ENCODE results near the gene MRAP2. TPM values are rescaled to one million over a fixed set of nuclear protein-coding genes. Genes with fewer than 3 reads are reported as not detected.

The MRAP2 gene
- total and polyA plus RNA-seq, 2 donors (not counting 1 experiment from before 2014, with no cell fraction given), result 0.03 to 0.17 TPM

DNA sequence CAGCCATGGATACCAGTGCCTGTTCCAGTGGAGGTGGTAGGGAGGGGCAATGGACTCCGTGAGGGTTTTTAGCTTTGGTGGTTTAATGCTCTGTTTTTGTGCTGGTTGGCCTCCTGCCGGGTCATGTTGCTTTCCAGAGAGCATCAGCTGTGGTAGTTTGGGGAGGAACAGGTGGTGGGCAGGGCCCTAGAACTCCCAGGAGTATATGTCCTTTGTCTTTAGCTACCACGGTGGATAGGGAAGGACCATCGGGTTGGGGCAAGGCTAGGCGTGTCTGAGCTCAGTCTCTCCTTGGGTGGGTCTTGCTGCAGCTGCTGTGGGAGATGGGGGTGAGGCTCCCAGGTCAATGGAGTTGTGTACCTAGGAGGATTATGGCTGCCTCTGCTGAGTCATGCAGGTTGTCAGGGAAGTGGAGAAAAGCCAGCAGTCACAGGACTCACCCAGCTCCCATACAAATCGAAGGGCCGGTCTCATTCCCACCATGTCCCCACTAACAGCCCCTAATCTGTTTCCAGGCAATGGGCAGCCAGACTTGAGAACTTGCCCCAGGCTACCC, 38.9 kb downstream of the MRAP2 start:
- no peak for DNase-seq (ENCODE audit: low read depth in 2 of 2)
- H2AFZ ChIP-seq (ENCODE audit: low read length), result no peak overlapping the region
- TF ChIP-seq EZH2 (IDR thresholded peaks at IDR 0.05; ENCODE audit: low read length, missing control alignments), result no peak
- TF ChIP-seq, protein P1, sequence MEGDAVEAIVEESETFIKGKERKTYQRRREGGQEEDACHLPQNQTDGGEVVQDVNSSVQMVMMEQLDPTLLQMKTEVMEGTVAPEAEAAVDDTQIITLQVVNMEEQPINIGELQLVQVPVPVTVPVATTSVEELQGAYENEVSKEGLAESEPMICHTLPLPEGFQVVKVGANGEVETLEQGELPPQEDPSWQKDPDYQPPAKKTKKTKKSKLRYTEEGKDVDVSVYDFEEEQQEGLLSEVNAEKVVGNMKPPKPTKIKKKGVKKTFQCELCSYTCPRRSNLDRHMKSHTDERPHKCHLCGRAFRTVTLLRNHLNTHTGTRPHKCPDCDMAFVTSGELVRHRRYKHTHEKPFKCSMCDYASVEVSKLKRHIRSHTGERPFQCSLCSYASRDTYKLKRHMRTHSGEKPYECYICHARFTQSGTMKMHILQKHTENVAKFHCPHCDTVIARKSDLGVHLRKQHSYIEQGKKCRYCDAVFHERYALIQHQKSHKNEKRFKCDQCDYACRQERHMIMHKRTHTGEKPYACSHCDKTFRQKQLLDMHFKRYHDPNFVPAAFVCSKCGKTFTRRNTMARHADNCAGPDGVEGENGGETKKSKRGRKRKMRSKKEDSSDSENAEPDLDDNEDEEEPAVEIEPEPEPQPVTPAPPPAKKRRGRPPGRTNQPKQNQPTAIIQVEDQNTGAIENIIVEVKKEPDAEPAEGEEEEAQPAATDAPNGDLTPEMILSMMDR (conservative IDR thresholded peaks at IDR 0.05 in 1 of 2, IDR thresholded peaks at IDR 0.05 in 1 of 2; ENCODE audit: low read depth in 1 of 2, low read length in 2 of 2), result no peak

DNA sequence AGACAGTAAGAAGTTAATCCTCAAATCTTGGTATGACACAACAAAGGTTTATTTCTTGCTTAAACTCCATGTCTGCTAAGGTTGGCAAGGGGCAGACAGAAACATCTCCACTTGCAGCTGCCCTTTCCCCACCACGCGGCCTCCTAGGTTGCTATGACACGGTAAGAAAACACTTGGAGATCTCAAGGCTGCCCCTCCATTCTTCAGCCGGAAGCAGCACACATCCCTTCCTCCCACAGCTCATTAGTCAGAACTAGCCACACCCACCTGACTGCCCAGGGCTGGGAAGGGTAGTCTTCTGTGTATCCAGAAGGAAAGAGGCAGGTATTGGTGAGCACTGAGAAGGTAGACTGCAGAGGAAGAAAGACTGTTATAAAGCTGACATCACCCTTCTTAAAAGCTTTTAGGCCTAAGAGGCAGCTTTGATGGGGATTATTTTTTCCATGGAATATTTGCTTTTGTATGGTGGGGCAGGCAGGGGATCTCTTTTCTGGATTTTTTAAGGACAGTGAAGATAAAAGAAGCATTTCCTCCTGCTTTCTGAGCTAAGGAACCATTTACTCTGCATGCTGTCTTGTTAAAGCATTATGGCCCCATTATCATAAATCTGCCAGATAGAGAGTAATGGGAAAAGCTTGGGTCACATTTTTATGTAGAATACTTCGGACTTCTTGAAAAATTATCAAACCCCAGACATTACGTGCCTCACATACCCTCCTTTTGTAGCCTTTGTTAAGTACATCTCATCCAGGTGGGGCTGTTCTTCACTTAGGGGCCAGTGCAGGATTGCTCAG, 41.6 kb downstream of the MRAP2 start:
- peak in 1 of 2 donors; percentile 36 for DNase-seq (ENCODE audit: low read depth in 2 of 2)
- no peak overlapping the region for H3K27ac ChIP-seq (ENCODE audit: insufficient read depth, low read length)

More for the DNA sequence above, 38.9 kb downstream of the MRAP2 start:
- no peak overlapping the region for H3K4me3 ChIP-seq (replicated peaks in 1 of 4; ENCODE audit: control extremely low read depth in 1 of 4, insufficient read depth in 1 of 4, low read depth in 3 of 4, low read length in 4 of 4)
- no peak overlapping the region for H3K4me2 ChIP-seq (ENCODE audit: extremely low read depth, insufficient read depth, low read length)
- no peaks in the 10 kb centered on the region for H3K79me2 ChIP-seq (ENCODE audit: control insufficient read depth, insufficient read depth, low read length)
- no peaks in the 10 kb centered on the region for H3K27me3 ChIP-seq (ENCODE audit: control insufficient read depth, insufficient read depth, low read length)
- no peaks in the 10 kb centered on the region for H3K9me3 ChIP-seq (ENCODE audit: control insufficient read depth, insufficient read depth, low read depth, low read length)
- no peaks in the 10 kb centered on the region for H3K4me1 ChIP-seq (ENCODE audit: control insufficient read depth, extremely low read depth, insufficient read depth, low read length)
- no peak overlapping the region for H3K27ac ChIP-seq (ENCODE audit: insufficient read depth, low read length)
- no peak overlapping the region for H3K9ac ChIP-seq (ENCODE audit: insufficient read depth, low read length)
- no peaks in the 10 kb centered on the region for H4K20me1 ChIP-seq (ENCODE audit: control insufficient read depth, extremely low read depth, insufficient read depth, low read length)
- no peaks in the 10 kb centered on the region for H3K36me3 ChIP-seq (ENCODE audit: control insufficient read depth, insufficient read depth, low read length)

DNA sequence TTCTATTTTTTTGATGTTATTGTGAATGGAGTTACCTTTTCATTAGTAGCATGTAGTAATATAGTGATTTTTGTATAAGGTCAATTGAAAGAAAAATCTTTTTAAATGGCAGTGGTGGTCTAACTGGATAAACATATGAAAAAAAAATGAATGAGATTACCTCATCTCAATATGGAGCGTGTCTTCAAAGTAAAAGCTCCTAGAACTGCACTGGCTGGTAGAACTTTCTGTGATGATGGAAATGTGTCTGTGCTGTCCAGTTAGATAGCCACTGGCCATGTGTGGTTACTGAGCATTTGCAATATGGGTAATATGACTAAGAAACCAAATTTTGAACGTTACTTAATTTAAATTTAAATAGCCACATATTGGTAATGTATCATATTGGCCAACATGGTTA, 44.1 kb downstream of the MRAP2 start:
- DNase-seq (ENCODE audit: low read depth in 2 of 2), result no peak

More for the DNA sequence above, 41.6 kb downstream of the MRAP2 start:
- no peaks in the 10 kb centered on the region for H3K9me3 ChIP-seq (ENCODE audit: control insufficient read depth, insufficient read depth, low read depth, low read length)
- H3K4me3 ChIP-seq (replicated peaks in 1 of 4; ENCODE audit: control extremely low read depth in 1 of 4, insufficient read depth in 1 of 4, low read depth in 3 of 4, low read length in 4 of 4), result no peak overlapping the region
- no peaks in the 10 kb centered on the region for H3K27me3 ChIP-seq (ENCODE audit: control insufficient read depth, insufficient read depth, low read length)
- H3K79me2 ChIP-seq (ENCODE audit: control insufficient read depth, insufficient read depth, low read length), result no peaks in the 10 kb centered on the region
- H3K4me2 ChIP-seq (ENCODE audit: extremely low read depth, insufficient read depth, low read length), result no peak overlapping the region
- no peak overlapping the region for H2AFZ ChIP-seq (ENCODE audit: low read length)
- no peak overlapping the region for H3K9ac ChIP-seq (ENCODE audit: insufficient read depth, low read length)
- no peak for TF ChIP-seq EZH2 (IDR thresholded peaks at IDR 0.05; ENCODE audit: low read length, missing control alignments)
- TF ChIP-seq, protein P1 (conservative IDR thresholded peaks at IDR 0.05 in 1 of 2, IDR thresholded peaks at IDR 0.05 in 1 of 2; ENCODE audit: low read depth in 1 of 2, low read length in 2 of 2), result no peak
- H3K36me3 ChIP-seq (ENCODE audit: control insufficient read depth, insufficient read depth, low read length), result no peaks in the 10 kb centered on the region
- H4K20me1 ChIP-seq (ENCODE audit: control insufficient read depth, extremely low read depth, insufficient read depth, low read length), result no peaks in the 10 kb centered on the region
- no peaks in the 10 kb centered on the region for H3K4me1 ChIP-seq (ENCODE audit: control insufficient read depth, extremely low read depth, insufficient read depth, low read length)

More for the DNA sequence above, 44.1 kb downstream of the MRAP2 start:
- H3K27ac ChIP-seq (ENCODE audit: insufficient read depth, low read length), result no peak overlapping the region
- H3K4me3 ChIP-seq (replicated peaks in 1 of 4; ENCODE audit: control extremely low read depth in 1 of 4, insufficient read depth in 1 of 4, low read depth in 3 of 4, low read length in 4 of 4), result no peak overlapping the region
- H3K27me3 ChIP-seq (ENCODE audit: control insufficient read depth, insufficient read depth, low read length), result no peaks in the 10 kb centered on the region
- no peak overlapping the region for H3K4me2 ChIP-seq (ENCODE audit: extremely low read depth, insufficient read depth, low read length)
- no peaks in the 10 kb centered on the region for H3K79me2 ChIP-seq (ENCODE audit: control insufficient read depth, insufficient read depth, low read length)
- H3K36me3 ChIP-seq (ENCODE audit: control insufficient read depth, insufficient read depth, low read length), result no peaks in the 10 kb centered on the region
- H3K9ac ChIP-seq (ENCODE audit: insufficient read depth, low read length), result no peak overlapping the region
- H2AFZ ChIP-seq (ENCODE audit: low read length), result no peak overlapping the region
- TF ChIP-seq, protein P1 (conservative IDR thresholded peaks at IDR 0.05 in 1 of 2, IDR thresholded peaks at IDR 0.05 in 1 of 2; ENCODE audit: low read depth in 1 of 2, low read length in 2 of 2), result no peak
- TF ChIP-seq EZH2 (IDR thresholded peaks at IDR 0.05; ENCODE audit: low read length, missing control alignments), result no peak
- H4K20me1 ChIP-seq (ENCODE audit: control insufficient read depth, extremely low read depth, insufficient read depth, low read length), result no peaks in the 10 kb centered on the region
- no peaks in the 10 kb centered on the region for H3K4me1 ChIP-seq (ENCODE audit: control insufficient read depth, extremely low read depth, insufficient read depth, low read length)
- H3K9me3 ChIP-seq (ENCODE audit: control insufficient read depth, insufficient read depth, low read depth, low read length), result no peaks in the 10 kb centered on the region
